ENCODE results near the gene ISYNA1.

DNA sequence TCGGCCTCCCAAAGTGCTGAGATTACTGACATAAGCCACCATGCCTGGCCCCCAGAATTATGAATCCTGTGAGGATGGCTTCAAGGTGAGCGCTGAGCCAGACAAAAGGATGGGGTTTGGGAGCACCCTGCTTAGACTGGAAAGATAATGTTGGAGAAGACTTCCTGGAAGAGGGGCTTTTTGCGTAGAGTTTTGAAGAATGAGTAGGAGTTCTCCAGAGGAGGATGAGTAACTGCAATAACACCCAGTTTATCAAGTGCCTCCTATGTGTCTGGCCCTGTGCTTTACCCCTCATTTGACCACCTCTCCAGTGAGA, 52.6 kb downstream of the ISYNA1 start:
- TF ChIP-seq, protein P1, sequence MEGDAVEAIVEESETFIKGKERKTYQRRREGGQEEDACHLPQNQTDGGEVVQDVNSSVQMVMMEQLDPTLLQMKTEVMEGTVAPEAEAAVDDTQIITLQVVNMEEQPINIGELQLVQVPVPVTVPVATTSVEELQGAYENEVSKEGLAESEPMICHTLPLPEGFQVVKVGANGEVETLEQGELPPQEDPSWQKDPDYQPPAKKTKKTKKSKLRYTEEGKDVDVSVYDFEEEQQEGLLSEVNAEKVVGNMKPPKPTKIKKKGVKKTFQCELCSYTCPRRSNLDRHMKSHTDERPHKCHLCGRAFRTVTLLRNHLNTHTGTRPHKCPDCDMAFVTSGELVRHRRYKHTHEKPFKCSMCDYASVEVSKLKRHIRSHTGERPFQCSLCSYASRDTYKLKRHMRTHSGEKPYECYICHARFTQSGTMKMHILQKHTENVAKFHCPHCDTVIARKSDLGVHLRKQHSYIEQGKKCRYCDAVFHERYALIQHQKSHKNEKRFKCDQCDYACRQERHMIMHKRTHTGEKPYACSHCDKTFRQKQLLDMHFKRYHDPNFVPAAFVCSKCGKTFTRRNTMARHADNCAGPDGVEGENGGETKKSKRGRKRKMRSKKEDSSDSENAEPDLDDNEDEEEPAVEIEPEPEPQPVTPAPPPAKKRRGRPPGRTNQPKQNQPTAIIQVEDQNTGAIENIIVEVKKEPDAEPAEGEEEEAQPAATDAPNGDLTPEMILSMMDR (conservative IDR thresholded peaks at IDR 0.05), result no peak
- no peak for TF ChIP-seq EZH2 (IDR thresholded peaks at IDR 0.05; ENCODE audit: low read depth)
